ENCODE data around the gene CEACAM1. TPM values are rescaled to one million over a fixed set of nuclear protein-coding genes. Genes with fewer than 3 reads are reported as not detected.

The CEACAM1 gene
- total RNA-seq, 2 experiments from 2014 or later, result 1.2 to 2.0 TPM

- Histone ChIP-seq H3K4me1 (ENCODE audit: insufficient read depth, low read length) (peaks cover under 1% of the 10 kb centered on the region), H3K4me3 (ENCODE audit: low read length) (no peak overlapping the region), H3K27ac (ENCODE audit: low read depth in 1 of 2, low read length in 2 of 2) (no peak overlapping the region), H3K9me3 (ENCODE audit: control insufficient read depth in 1 of 2, insufficient read depth in 1 of 2, low read length in 2 of 2) (no peaks in the 10 kb centered on the region), H3K27me3 (ENCODE audit: control insufficient read depth in 1 of 2, insufficient read depth in 2 of 2, low read length in 2 of 2) (no peaks in the 10 kb centered on the region), H3K36me3 (ENCODE audit: insufficient read depth, low read length) (no peaks in the 10 kb centered on the region)
- Mint-ChIP-seq H3K4me1 (ENCODE audit: low read depth) (no peaks in the 10 kb centered on the region), H3K27ac (no peak overlapping the region), H3K4me3 (no peak overlapping the region), H3K9me3 (no peaks in the 10 kb centered on the region), H3K27me3 (no peaks in the 10 kb centered on the region), H3K36me3 (ENCODE audit: low read depth) (no peaks in the 10 kb centered on the region)
- ChIA-PET POLR2A (interaction anchor here (0.6 kb wide), 1 partner anchor 97 kb away, joined by 3 read pairs; no protein-coding TSS in a partner anchor), CTCF (no interaction called here)
- TF ChIP-seq CTCF (IDR thresholded peaks at IDR 0.05), result no peak
- DNase-seq (no peak), ATAC-seq (ENCODE audit: poor library complexity) (no peak)
- intact Hi-C loops (cut with DNase I, micrococcal nuclease), result no loop called here
Observed at GRCh38 chr19:42474743-42475142, 53.5 kb downstream of the CEACAM1 start.

GRCh38 chr19:42473686-42474085 is 54.6 kb downstream of the CEACAM1 start:
- Mint-ChIP-seq H3K27me3 (no peaks in the 10 kb centered on the region), H3K9me3 (no peaks in the 10 kb centered on the region), H3K36me3 (ENCODE audit: low read depth) (no peaks in the 10 kb centered on the region), H3K4me3 (no peak overlapping the region), H3K4me1 (ENCODE audit: low read depth) (no peaks in the 10 kb centered on the region), H3K27ac (no peak overlapping the region)
- intact Hi-C loops (cut with DNase I, micrococcal nuclease), result no loop called here
- Histone ChIP-seq H3K27me3 (ENCODE audit: control insufficient read depth in 1 of 2, insufficient read depth in 2 of 2, low read length in 2 of 2) (no peaks in the 10 kb centered on the region), H3K27ac (ENCODE audit: low read depth in 1 of 2, low read length in 2 of 2) (no peak overlapping the region), H3K4me3 (ENCODE audit: low read length) (no peak overlapping the region), H3K4me1 (ENCODE audit: insufficient read depth, low read length) (no peaks in the 10 kb centered on the region), H3K36me3 (ENCODE audit: insufficient read depth, low read length) (no peaks in the 10 kb centered on the region), H3K9me3 (ENCODE audit: control insufficient read depth in 1 of 2, insufficient read depth in 1 of 2, low read length in 2 of 2) (no peaks in the 10 kb centered on the region)
- DNase-seq (no peak), ATAC-seq (ENCODE audit: poor library complexity) (no peak)
- CTCF ChIA-PET, result interaction anchor here (1.1 kb wide), 1 partner anchor 18 kb away, joined by 3 read pairs; no protein-coding TSS in a partner anchor
- POLR2A ChIA-PET, result no interaction called here
- no peak for TF ChIP-seq CTCF (IDR thresholded peaks at IDR 0.05)

DNA sequence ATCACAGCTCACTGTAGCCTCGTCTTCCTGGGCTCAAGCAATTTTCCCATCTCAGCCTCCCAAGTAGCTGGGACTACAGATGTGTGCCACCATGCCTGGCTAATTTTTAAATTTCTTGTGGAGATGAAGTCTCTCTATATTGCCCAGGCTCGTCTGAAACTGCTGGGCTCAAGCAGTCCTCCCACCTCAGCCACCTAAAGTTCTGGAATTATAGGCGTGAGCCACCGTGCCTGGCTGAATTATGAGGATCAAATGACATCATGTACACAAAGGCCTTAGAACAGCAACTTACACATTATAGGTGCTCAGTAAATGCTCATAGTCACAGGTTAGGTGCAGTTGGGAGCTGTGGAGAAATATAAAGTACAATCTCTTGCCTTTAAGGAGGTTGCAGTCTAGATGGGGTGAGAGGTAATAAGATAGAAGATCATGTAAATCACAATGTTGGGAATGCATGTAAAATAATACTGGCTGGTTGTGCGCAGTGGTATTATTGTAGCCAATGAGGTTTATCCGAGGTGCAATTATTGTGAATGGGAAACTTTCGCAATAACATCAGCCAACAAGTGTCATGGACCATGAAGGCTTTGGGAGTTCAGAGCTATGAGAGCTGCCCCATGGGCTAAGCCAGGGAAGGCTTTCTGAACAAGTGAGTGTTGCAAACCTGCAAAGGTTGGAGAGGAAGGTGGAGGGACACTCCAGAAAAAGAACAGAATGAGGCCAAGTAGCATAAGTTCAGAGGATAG is 55.7 kb downstream of the CEACAM1 start:
- ChIA-PET POLR2A (no interaction called here), CTCF (no interaction called here)
- H3K9me3 Mint-ChIP-seq, result no peaks in the 10 kb centered on the region
- Histone ChIP-seq H3K27me3 (ENCODE audit: control insufficient read depth in 1 of 2, insufficient read depth in 2 of 2, low read length in 2 of 2) (no peaks in the 10 kb centered on the region), H3K9me3 (ENCODE audit: control insufficient read depth in 1 of 2, insufficient read depth in 1 of 2, low read length in 2 of 2) (no peaks in the 10 kb centered on the region), H3K4me3 (ENCODE audit: low read length) (no peak overlapping the region), H3K27ac (ENCODE audit: low read depth in 1 of 2, low read length in 2 of 2) (no peak overlapping the region), H3K36me3 (ENCODE audit: insufficient read depth, low read length) (no peaks in the 10 kb centered on the region), H3K4me1 (ENCODE audit: insufficient read depth, low read length) (no peaks in the 10 kb centered on the region)
- H3K36me3 Mint-ChIP-seq (ENCODE audit: low read depth), result no peaks in the 10 kb centered on the region
- intact Hi-C loops (cut with DNase I, micrococcal nuclease), result no loop called here
- no peak for TF ChIP-seq CTCF (IDR thresholded peaks at IDR 0.05)
- H3K4me1 Mint-ChIP-seq (ENCODE audit: low read depth), result no peaks in the 10 kb centered on the region
- no peak overlapping the region for H3K27ac Mint-ChIP-seq
- DNase-seq, result no peak
- H3K4me3 Mint-ChIP-seq, result no peak overlapping the region
- H3K27me3 Mint-ChIP-seq, result no peaks in the 10 kb centered on the region
- no peak for ATAC-seq (ENCODE audit: poor library complexity)

All from CD4-positive, alpha-beta T cell (primary cell).